NCI-H446 treated with DMSO at 0.1 percent for 48 hours (cell line): Measurements from ENCODE around the gene GPR84.
A peak's percentile ranks its signal among the peaks of the same experiment; 100 is the strongest.

Source experiments
- DNase-seq: peaks from one replicate; lab custom pipeline; 2025; lab: John Stamatoyannopoulos, UW

The GPR84 gene

DNA sequence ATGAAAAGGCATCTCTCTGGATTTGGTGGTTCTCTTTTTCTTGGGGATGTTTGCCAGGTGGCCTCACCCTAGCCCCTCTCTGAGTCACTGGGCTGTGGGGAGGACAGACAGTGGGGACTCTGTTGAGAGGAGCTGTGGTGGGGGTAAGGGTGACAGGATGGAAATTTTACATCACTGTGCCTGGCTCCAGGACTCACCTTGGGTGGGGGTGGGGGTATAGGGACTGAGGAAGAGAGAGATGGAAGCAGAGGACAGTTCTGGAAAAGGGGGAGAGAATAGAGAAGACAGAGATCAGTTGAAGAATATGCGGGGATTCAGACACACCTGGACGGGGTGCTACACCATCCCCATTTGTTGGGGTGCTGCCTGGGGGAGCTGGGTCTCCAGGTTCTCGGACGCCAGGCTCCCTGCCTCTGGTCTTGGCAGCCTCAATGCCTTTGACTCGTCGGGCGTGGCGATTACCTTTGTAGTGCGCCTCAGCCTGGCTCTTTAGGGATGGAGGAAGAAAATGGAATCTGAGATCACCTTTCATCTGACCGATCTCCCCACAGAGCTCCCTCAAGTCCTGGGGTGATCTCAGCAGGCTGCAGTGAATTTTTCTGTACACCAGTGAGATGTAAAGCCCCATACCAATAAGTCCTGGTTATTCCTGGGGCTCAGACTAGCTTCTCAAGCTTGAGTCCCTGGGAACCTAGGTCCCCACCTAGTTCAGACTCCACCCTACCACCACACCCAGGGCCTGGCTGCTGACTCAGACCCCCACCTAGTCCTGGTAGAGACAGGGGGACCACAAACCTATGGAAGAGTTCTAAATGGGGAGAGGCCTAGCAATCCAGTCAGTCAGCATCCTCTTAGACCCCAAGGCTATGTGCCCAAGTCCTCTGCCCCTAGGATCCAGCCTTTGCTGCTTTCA lies 9.6 kb upstream of the GPR84 start:
- DNase-seq = no peak

DNA sequence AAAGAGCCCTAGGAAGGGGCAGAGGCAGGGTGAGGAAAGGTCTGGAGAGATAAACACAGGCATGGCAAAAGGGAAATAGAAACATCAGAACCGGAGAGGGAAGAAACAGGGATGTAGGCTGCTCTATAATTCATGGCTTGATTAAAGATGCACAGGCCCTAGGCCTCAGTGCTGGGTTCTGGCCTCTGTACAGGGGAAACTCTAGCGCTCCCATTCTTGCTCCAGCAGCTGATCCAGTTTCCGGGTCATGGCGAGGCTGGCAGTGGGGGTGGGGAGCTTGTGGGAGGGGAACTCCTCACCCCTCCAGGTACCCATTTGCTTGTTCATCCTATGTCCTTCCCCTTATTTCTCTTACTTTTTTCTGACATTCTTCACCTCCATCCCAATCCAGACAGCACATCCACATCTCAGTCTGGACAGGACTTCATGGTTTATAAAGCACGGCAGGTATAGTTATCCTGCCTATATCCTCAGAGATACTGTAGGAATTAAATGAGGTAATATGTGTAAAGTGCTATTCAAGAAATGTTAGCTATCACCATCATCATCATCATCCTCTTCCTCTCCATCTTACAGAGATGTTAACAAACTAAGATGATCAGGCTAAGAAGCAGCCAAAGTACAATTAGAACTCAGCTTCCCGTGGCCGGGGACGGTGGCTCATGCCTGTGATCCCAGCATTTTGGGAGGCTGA lies 8.0 kb upstream of the GPR84 start:
- DNase-seq = no peak

DNA sequence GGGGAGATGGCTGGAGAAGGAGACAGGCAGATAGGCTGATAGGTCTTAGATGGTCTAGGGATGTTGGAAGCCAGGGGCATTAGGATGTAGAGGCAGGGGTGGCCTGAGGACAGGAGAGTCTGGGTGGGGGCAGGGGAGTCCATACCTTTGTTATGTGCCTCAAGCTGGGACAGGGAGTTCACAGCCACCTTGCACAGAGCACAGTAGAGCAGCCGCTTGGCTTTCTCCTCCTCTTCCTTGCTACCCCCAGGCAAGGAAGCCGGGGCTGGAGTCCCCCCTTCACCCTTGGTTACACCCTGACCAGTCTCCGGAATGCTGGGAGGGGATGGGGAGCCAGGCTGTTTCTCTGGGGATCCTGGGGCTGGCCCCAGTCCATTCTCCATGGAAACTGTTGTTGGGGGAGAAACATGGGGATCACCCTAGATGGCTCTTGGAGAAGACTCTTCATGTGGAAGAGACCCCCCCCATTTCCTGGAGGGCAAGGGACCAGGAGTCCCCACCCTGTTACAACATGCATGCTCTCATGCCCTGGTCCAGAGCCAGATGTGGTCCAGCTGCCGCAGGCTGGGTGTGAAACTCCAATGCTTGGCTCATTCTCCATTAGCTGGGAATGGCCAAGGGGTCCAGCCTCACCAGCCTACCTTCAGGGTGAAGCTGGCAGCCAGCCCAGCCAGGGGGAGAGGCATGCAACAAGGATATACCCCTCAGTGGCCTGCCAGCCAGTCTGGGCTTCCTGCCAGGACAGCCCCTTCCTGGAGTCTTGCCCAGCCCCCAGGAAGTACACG lies 7.2 kb upstream of the GPR84 start:
- DNase-seq = no peak

DNA sequence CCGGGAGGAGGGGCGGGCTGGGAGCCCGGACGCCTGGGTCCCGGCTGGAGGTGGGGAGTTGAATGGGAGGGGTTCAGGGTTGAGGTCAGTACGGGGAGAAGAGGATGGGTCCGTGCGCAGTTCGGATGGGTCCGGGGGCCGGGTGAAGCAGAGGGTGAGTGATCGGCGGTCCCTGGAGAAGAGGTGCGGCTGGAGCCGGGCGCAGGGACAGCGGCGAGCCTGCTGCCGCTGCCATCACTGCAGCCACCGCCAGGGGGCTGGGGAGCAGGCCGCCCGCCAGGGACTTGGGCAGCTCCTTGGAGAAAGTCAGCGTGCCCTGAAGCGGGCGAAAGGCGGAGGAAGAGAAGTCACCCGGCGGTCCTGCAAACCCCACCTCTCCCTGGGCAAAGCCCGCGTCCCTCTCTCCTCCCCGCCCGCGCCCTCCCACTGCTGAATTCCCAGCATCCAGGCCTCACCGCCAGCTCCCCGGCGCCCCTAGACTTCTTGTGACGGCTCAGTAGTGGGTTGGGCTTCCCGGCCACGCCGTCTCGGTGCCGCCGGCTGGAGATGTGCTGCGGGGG lies 6.0 kb upstream of the GPR84 start:
- DNase-seq = no peak

DNA sequence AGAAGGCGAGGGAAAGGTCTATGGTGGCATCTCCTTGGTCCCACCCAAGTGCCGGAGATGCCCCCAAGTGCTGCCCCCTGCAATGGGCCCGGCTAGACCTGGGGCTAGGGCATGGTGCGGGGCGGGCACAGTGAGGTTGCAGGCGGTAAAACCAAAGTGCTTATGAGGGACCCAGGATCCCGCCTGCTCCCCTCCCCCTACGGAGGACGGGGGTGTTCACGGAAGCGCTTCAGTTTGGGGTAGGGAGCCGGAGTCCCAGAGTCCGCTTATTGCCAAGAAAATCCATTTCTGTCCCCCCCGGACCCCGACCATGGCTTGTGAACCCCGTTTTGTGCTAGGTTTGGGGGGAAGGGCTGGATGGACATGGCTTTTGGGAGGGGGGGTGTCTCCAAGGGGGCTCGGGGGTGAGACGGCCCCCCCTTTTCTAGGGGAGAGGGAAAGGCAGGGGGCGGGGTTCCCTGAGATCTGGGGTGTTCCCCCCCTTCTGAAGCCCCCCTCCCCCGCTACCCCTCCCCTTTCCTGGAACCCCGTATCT lies 5.4 kb upstream of the GPR84 start:
- no peak for DNase-seq

DNA sequence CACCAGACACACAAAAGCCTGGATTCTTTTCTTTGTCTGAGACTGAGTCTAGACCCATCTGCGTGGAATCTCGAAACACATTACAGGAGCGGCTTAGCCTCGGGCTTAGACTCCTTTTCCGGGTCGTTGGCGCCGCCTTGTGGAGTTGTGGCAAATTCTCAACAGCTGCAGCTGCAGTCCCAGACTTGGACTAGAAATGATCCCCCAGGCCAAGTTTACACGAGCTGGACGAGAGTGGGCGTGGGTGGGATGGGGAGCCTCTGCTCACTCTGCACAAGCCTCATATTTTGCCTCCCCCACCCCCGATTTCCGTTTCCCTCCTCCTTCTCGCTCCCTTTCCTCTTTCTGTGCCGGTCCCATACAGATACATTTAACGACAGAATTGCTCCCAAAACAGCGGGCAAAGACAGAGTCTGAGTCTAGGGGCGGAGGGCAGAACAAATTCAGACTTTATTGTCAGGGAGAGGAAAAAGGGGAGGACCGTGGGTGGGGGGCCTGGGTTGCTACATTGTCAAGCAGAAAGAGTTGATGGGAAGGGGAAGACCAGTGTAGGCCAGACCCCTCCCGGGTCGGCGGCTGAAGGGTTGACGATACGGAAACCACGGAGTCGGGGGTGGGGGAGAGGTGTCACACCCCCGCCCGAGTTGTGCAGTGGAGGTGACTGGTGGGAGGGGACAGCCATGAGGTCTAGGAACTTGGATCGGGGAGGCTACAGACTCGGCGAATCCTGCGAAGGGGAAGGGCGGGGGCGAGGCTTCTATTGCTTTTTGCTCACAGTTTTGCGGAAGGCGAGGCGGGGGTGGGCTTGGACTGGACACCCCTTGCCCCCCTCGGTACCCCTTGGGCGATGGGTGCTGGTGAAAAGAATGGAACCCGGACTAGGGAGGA lies 4.7 kb upstream of the GPR84 start:
- DNase-seq = peak; percentile 47

DNA sequence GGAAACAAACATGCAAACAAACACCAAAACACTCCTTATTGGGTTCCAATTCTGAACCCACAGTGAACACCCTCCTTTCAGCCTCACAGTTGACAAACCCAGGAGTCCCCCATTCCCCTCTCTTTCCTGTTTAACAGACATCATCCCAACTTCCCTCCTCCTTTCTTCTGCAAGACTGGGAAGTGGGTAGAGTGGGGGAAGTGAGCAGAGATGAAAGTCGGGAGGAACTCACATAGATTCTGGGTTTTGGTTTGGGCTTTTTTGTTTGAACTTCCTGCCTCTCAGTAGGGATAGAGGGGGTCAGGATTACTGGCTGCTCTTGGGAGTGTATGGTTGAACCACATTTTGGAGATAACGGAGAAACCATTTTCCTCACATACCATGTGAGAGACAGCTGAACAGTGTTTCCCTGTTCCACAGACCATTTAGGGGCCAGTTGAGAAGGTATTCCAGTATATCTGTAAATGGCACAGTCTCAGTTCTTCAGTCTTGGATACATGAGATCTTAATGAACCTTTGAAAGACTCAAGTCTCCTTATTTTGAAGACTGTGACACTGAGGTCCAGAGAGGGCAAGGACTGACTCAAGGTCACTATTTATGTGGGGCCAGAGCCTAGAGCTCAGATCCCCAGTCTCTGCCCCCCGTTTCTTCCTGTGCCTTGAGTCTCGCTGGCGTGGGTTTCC lies 3.9 kb upstream of the GPR84 start:
- DNase-seq = no peak

DNA sequence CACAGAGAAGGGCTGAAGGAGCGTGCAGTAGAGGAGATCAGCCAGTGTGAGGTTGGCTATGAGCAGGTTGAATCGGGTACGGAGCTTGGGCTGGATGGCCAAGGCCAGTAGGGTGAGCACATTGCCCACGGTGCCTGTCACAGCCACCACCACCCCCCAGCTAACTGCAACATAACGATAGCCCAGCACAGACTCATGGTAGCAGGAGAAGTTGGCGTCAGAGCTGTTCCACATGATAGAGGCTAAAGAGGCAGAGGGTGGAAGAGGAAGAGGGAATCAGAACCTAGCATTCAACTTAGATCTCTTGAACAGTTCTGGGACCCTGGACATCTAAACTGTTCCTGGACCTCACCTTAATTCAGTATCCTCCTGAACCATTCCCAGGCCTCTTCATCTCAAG lies 668 bp downstream of the GPR84 start:
- DNase-seq = no peak

DNA sequence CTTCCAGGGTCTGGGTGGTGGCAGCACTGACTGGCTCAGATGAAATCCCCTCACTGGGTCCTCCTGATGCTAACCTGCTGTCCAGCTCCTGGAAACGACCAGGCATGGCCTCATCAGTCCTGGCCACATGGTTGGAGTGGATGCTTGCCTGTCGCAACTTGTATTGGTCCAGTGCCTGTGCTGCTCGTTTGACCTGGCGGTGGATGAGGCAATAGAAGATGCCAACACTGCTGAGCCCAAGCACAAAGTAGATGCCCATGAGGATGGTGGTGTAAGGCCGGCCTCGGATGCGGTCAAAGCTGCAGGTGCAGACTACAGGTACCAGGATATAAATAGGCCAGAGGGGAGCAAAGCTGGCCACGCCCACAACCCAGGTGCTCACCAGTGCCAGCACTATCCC lies 1.2 kb downstream of the GPR84 start:
- no peak for DNase-seq

DNA sequence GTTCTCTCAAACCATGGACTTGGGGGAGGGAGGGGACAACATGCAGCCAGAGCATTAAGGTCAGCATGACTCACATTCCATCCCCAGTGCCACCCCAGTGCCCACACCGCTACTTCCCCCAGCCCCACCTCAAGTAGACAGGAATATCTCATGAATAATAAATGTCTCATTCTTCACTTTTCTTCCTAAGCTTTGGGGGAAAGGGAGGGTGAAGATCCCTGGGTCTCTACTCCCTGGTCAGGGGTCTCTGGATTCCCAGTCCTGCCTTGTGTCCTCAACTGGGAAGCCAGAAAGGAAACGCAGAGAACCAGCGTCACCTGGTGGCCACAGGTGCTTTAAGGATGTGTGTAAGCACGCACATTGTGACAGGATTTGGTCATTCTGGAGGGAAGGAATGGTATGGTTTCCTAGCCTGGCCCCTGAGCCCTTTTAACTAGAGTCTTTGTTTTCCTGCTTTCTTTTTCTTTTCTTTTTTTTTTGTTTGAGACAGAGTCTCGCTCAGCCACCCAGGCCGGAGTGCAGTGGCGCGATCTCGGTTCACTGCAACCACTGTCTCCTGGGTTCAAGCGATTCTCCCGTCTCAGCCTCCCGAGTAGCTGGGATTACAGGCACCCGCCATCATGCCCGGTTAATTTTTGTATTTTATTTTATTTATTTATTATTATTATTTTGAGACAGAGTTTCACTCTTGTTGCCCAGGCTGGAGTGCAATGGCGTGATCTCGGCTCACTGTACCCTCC lies 3.4 kb downstream of the GPR84 start:
- no peak for DNase-seq

DNA sequence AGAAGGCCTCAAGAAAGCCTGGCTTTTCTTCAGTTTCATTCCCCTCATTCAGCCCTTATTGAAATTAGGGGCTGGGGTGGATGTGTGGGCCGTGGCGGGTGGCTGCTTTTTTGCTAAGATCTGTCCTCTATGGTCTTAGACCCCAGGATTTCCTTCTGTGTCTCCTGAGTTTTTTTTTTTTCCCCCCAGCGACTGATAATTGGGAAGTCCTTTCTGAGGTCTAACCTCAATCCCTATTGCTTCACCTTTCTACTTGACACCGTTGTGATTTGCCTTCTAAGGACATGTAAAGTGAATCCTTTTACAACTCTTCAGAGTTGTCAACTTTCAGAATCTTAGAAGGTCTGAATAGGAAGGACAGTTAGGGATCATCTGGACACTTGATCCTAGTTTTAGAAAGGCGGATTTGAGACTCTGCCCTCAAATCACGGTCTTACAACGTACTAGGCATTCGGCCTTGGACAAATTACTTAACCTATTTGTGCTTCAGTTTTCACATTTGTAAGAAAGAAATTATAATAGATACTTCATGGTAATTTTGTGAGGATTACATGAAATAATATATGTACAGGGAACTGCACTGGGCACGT lies 4.4 kb downstream of the GPR84 start:
- no peak for DNase-seq

DNA sequence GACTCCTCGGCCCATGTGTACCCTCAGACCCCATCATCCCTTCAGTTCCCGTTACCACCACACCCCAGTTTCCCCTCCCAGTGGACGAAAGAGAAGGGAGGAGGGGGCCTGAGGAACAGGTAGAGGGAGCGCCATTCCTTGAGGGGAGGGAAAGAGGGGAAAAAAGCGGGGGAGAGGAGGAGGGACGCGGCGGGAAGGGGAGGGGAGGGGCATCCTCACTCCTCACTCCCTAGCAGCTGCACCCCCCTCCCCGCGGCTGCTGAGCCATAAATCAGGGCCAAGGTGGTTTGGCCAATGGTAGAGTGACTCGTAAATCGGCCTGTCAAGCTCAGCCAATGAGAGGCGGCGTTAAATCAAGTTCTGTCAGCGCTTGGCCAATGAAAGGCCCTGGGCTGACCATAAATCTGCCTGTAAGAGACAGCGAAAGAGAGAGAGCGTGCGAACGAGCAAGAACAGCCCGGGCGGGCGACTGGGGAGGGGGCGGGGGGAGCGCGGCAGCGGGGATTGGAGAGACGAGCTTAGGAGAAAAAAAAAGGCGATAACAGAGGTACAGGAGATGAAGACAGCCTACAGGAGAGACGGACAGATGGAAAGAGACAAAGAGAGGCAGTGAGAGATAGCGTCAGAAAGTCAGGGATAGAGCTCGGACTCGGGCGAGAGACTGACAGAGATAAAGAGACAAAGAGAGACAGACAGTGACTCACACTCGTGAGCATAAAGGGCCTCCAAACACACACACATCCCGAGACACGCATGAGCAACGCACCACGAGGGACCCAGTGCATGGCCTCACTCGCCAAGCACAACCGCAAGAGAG lies 5.1 kb downstream of the GPR84 start:
- peak; percentile 99 for DNase-seq

DNA sequence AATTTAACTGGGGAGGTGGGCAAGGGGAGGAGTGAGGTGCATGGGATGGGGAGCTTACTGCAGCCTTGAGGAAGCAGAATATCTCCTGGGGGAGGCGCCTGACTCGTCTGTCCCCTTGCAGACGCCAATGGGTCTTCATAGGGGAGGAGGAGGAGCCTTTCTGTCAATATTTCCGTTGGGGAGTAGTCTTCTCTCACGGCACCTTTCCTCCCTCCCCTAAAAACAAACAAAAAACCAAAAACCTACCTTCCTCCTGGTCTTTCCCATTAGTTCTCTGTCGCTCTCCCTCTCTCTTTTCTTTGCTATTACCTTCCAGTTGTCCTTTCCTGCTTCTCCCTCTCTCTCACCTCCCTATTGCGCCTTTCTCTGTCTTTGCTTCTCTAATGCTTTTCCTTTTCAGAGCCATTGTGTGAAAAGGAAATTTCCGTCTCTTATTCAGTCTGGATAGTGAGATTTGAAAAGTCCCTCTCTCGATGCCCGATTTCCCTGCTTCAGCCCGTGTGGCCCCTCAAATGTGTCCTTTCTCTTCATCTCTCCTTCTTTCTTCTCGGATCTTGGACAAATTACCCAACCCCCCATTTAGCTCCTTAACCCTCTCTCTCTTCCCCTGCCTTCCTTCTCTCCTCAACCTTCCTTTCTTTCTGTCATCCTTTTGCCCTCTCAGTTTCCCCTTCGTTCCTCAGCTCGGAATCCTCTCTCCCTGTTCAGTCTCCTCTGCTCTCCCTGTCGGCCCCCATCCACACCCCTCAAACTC lies 5.9 kb downstream of the GPR84 start:
- no peak for DNase-seq

DNA sequence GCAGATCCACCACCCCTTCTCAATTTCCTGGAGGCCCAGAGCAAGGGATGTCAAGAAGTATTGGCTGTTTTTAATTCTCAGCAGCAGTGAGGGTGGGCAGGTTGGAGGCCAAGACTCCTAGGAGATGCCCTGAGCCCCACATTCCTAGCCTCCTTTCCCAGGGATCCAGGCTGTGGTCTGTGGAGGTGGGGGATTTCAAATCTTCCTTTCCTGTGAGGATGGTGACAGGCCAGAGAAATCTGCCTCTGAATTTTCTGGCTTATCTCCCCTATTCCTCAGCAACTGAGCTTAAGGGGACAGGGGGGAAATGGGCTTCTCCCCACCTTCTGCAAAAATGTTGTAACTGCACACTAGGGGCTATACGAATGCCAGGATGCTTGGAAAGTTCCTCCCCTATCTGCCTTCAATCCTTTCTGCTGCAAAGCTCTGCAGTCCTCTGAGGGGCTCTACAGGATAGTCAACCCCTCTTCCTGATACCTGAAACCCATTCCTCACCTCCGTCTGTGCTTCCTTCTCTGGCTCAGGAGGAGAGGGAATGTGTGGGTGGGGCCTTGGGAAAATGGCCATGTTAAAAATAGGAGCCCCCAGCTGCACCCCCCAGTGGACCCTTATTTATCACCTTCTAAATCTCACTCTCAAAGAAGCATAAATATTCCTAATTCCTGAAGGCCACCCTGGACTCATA lies 6.6 kb downstream of the GPR84 start:
- no peak for DNase-seq

DNA sequence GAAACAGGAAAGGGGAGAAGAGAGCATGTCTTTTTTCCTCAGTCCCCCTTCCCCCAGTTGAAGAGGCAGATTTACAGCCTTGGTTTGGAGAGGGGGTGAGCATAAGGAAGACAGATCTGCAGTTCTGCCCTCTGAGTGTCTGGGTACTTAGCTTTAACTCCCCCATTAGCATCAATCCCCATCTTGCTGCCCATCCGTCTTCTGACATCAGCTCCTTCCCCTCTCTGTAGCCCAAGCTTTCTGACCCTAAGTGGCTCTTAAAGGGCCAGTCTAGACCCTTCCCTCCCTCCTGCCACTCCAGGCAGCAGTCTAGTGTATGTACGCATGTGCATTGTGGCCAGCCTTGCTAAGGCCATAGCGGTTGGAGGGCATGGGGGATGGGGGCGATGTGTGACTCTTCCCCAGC lies 7.3 kb downstream of the GPR84 start:
- no peak for DNase-seq

DNA sequence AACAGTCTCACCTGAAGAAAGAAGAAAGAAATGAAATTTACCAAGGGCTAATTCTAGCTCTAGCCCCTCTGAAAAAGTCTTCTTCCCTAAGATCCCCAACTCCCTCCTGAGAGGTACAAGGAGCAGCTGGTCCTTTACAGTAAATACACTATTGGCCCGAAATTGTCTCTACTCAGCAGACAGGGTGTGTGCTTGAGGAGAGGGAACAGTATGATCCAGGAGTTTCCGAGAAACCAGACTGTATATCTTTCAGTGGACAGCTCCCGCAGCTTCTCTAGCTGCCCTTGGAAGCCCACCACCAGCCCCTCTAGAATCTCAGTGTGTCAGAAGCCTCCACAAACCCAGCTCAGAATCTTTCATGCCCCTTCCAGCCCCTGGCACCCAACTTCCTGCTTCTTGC lies 8.1 kb downstream of the GPR84 start:
- DNase-seq = no peak
